ENCODE data around the gene TXNL1.
"Not testable (repeated sequence)": the region's sequence is repeated elsewhere in the genome, so short reads cannot be mapped to it uniquely, and the experiment has no call there.

Gene TXNL1

GRCh38 chr18:56643381-56643780 lies 5.0 kb upstream of the TXNL1 start:
- DNase-seq, result no peak

GRCh38 chr18:56641714-56642337 lies 3.4 kb upstream of the TXNL1 start:
- DNase-seq, result no peak

GRCh38 chr18:56639571-56639970 lies 1.2 kb upstream of the TXNL1 start:
- no peak for DNase-seq

- DNase-seq, result no peak
Observed at GRCh38 chr18:56639104-56639381, 651 bp upstream of the TXNL1 start.

- DNase-seq, result peak in 2 of 4 experiments; percentile 2 to 28
Observed at GRCh38 chr18:56637711-56638231, 621 bp downstream of the TXNL1 start.

- DNase-seq, result peak in 2 of 4 experiments; percentile 6 to 8
Observed at GRCh38 chr18:56637176-56637575, 1.2 kb downstream of the TXNL1 start.

GRCh38 chr18:56635007-56635406 lies 3.4 kb downstream of the TXNL1 start:
- DNase-seq, result no peak

- no peak for DNase-seq
Observed at GRCh38 chr18:56632070-56633022, 6.0 kb downstream of the TXNL1 start.

- no peak for DNase-seq
Observed at GRCh38 chr18:56627991-56628390, 10.4 kb downstream of the TXNL1 start.

GRCh38 chr18:56615738-56616520 lies 22.5 kb downstream of the TXNL1 start:
- DNase-seq, result no peak

GRCh38 chr18:56606618-56607017 lies 31.8 kb downstream of the TXNL1 start:
- no peak for DNase-seq

- no peak for DNase-seq
Observed at GRCh38 chr18:56598422-56598821, 40.0 kb downstream of the TXNL1 start.

GRCh38 chr18:56593906-56594305 lies 44.5 kb downstream of the TXNL1 start:
- no peak for DNase-seq

- peak in 2 of 4 experiments; percentile 34 to 52 for DNase-seq
Observed at GRCh38 chr18:56580026-56580425, 58.4 kb downstream of the TXNL1 start.

- peak in 2 of 4 experiments; percentile 3 to 27 for DNase-seq
Observed at GRCh38 chr18:56579451-56579850, 58.9 kb downstream of the TXNL1 start.

GRCh38 chr18:56576826-56577573 lies 61.4 kb downstream of the TXNL1 start:
- DNase-seq, result no peak

- peak; percentile 57 to 86 (median 77) for DNase-seq
Observed at GRCh38 chr18:56575819-56576663, 62.4 kb downstream of the TXNL1 start.

- peak in 2 of 4 experiments; percentile 13 to 24 for DNase-seq
Observed at GRCh38 chr18:56574861-56575260, 63.5 kb downstream of the TXNL1 start.

GRCh38 chr18:56572267-56572666 lies 66.1 kb downstream of the TXNL1 start:
- not testable (repeated sequence) for DNase-seq

- peak; percentile 30 to 69 (median 56) for DNase-seq
Observed at GRCh38 chr18:56570978-56571377, 67.4 kb downstream of the TXNL1 start.

GRCh38 chr18:56569416-56569815 lies 69.0 kb downstream of the TXNL1 start:
- peak; percentile 61 to 92 (median 78) for DNase-seq

Data from suppressor macrophage (primary cell).